ENCODE data around the gene IMPDH1. TPM values are rescaled to one million over a fixed set of nuclear protein-coding genes. Genes with fewer than 3 reads are reported as not detected.

The IMPDH1 gene
- total RNA-seq, 2 donors from 2014 or later = 48.2 to 91.6 TPM

DNA sequence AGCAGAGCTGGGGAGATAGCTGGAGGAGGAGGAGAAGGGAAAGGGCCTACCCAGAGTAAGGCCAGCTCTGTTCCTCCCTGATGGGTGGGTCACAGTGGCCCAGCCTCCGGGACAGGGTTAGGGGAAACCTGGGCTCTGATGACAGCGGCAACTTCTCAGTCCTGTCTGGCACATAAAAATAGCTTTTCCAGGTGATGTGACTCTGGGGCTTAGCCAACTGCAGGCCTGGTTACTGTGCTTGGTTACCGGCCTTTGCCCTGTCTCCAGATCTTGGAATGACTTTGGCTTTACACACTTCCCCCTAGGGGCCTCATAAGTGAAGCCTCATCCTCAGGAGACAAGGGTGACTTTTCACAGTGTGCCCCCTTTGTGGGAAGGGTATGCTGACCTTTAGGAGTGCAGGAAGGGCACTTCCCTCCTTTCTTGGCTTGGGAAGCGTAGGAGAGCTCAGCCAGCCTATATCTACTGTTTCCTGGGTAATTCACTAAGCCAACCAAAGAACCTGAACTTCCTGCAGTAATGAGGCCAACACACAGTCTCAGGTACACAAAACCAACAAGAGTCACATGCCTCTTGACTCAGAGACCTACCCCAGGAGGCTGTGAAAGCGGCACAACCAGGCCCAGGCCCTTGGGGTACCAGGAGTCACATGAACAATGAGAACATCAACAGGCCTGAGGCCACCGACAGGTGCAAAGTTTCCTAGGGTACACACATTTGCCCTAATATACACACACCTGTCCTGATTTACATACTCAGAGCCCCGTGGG, 34.2 kb upstream of the IMPDH1 start:
- TF ChIP-seq CTCF (IDR thresholded peaks at IDR 0.05) (no peak), POLR2A (IDR thresholded peaks at IDR 0.05) (no peak), POLR2AphosphoS5 (IDR thresholded peaks at IDR 0.05) (no peak)
- Histone ChIP-seq H3K27ac (no peak overlapping the region), H3K4me3 (no peak overlapping the region), H3K36me3 (no peaks in the 10 kb centered on the region), H3K9me3 (no peaks in the 10 kb centered on the region), H3K4me1 (replicated peaks) (no peaks in the 10 kb centered on the region), H3K27me3 (replicated peaks; ENCODE audit: insufficient read depth) (no peaks in the 10 kb centered on the region)
- DNase-seq (ENCODE audit: low spot score) = no peak
- intact Hi-C loops (cut with DNase I) = no loop called here
- 70% methylated on average over 7 of the region's 7 CpGs for WGBS

DNA sequence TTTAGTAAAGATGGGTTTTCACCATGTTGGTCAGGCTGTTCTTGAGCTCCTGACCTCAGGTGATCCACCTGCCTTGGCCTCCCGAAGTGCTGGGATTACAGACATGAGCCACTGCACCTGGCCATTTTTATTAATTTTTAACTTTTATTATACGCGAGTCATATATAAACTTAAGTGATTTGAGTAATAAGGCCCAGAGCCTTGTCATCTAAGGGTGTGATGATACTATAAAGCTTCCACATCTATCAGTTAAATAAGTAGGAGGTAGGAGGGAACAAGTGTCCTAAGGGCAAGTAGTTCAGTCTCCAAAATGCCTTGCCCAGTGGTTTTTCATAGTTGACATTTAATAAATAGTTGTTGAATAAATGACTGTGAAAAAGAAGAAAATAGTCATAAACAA, 32.6 kb upstream of the IMPDH1 start:
- intact Hi-C loops (cut with DNase I) = no loop called here
- H3K4me1 ChIP-seq (replicated peaks) = no peaks in the 10 kb centered on the region
- no peaks in the 10 kb centered on the region for H3K9me3 ChIP-seq
- no peak for DNase-seq (ENCODE audit: low spot score)
- no peaks in the 10 kb centered on the region for H3K27me3 ChIP-seq (replicated peaks; ENCODE audit: insufficient read depth)
- no peak for TF ChIP-seq POLR2AphosphoS5 (IDR thresholded peaks at IDR 0.05)
- no peak for TF ChIP-seq CTCF (IDR thresholded peaks at IDR 0.05)
- no peak for TF ChIP-seq POLR2A (IDR thresholded peaks at IDR 0.05)
- no peak overlapping the region for H3K4me3 ChIP-seq
- H3K27ac ChIP-seq = no peak overlapping the region
- H3K36me3 ChIP-seq = no peaks in the 10 kb centered on the region
- 92% methylated on average over 3 of the region's 3 CpGs for WGBS

- WGBS = 91% methylated on average over 8 of the region's 8 CpGs
- no peaks in the 10 kb centered on the region for H3K9me3 ChIP-seq
- DNase-seq (ENCODE audit: low spot score) = no peak
- intact Hi-C loops (cut with DNase I) = no loop called here
- no peaks in the 10 kb centered on the region for H3K4me1 ChIP-seq (replicated peaks)
- no peaks in the 10 kb centered on the region for H3K36me3 ChIP-seq
- TF ChIP-seq POLR2A (IDR thresholded peaks at IDR 0.05) = no peak
- TF ChIP-seq POLR2AphosphoS5 (IDR thresholded peaks at IDR 0.05) = no peak
- TF ChIP-seq CTCF (IDR thresholded peaks at IDR 0.05) = no peak
- no peaks in the 10 kb centered on the region for H3K27me3 ChIP-seq (replicated peaks; ENCODE audit: insufficient read depth)
- H3K4me3 ChIP-seq = no peak overlapping the region
- no peak overlapping the region for H3K27ac ChIP-seq
Observed at GRCh38 chr7:128437426-128438332, 27.9 kb upstream of the IMPDH1 start.

- Histone ChIP-seq H3K9me3 (no peaks in the 10 kb centered on the region), H3K27ac (peak overlapping the region in 1 of 2 donors; percentile 17), H3K4me3 (no peak overlapping the region), H3K27me3 (replicated peaks; ENCODE audit: insufficient read depth) (no peaks in the 10 kb centered on the region), H3K4me1 (replicated peaks) (no peaks in the 10 kb centered on the region), H3K36me3 (no peaks in the 10 kb centered on the region)
- intact Hi-C loops (cut with DNase I) = no loop called here
- TF ChIP-seq POLR2AphosphoS5 (IDR thresholded peaks at IDR 0.05) (peak; percentile 12), POLR2A (IDR thresholded peaks at IDR 0.05) (no peak), CTCF (IDR thresholded peaks at IDR 0.05) (no peak)
- 23% methylated on average over 3 of the region's 3 CpGs for WGBS
- DNase-seq (ENCODE audit: low spot score) = no peak
Observed at GRCh38 chr7:128435327-128435686, 25.5 kb upstream of the IMPDH1 start.
